H1 (cell line): ENCODE measurements around the gene RAMP3. TPM values are rescaled to one million over a fixed set of nuclear protein-coding genes. Genes with fewer than 3 reads are reported as not detected.

Experiments
- CTCF ChIA-PET: fragments of 300-600 bp; sonication (Branson Sonifier 250); formaldehyde crosslinking; loops from one replicate; lab custom pipeline; 2021; ENCODE audit not compliant: partially characterized antibody; lab: Charles Lee
- POLR2A ChIA-PET: fragments of 300-600 bp; sonication (Branson Sonifier 250); formaldehyde crosslinking; loops from one replicate; lab custom pipeline; 2021; ENCODE audit warnings: inconsistent platforms; ENCODE audit not compliant: partially characterized antibody; lab: Charles Lee
- DNase-seq, 2 experiments: peaks; one replicate each; pipeline versions ENCODE4 v3.0.0 to v3.0.0-alpha.2; 2010 to 2022; ENCODE audit warnings: low spot score in 2 of 2, low read depth in 1 of 2, mixed read lengths in 1 of 2
- FAIRE-seq: peaks from 2 replicates; lab custom pipeline; 2011; peaks lifted over from hg19 to GRCh38; lab: Jason Lieb, UNC
- H2AFZ ChIP-seq: 2 replicates; pipeline ENCODE4 v1.8.1; 2012; ENCODE audit warnings: low read length, inconsistent platforms
- H2AK5ac ChIP-seq: 2 replicates; pipeline ENCODE4 v1.6.1; 2013; ENCODE audit warnings: low read depth, low read length
- H2BK120ac ChIP-seq: replicated peaks from 2 replicates; pipeline ENCODE3; 2013; ENCODE audit warnings: low read depth, low read length, inconsistent platforms
- H2BK12ac ChIP-seq: 2 replicates; pipeline ENCODE4 v1.6.1; 2013; ENCODE audit warnings: low read depth, low read length
- H2BK15ac ChIP-seq: 2 replicates; pipeline ENCODE4 v1.6.1; 2013; ENCODE audit warnings: low read length
- H2BK20ac ChIP-seq: 2 replicates; pipeline ENCODE4 v1.6.1; 2013; ENCODE audit warnings: low read length
- H2BK5ac ChIP-seq: 2 replicates; pipeline ENCODE4 v1.6.1; 2013; ENCODE audit warnings: low read depth, low read length
- H3K14ac ChIP-seq: 2 replicates; pipeline ENCODE4 v1.6.1; 2013; ENCODE audit warnings: inconsistent platforms; ENCODE audit not compliant: insufficient read length
- H3K18ac ChIP-seq: 2 replicates; pipeline ENCODE4 v1.6.1; 2013; ENCODE audit warnings: low read length; ENCODE audit errors: extremely low read depth
- H3K23ac ChIP-seq: 2 replicates; pipeline ENCODE4 v1.6.1; 2013; ENCODE audit warnings: inconsistent platforms; ENCODE audit not compliant: insufficient read length
- H3K23me2 ChIP-seq: 2 replicates; pipeline ENCODE4 v1.6.1; 2013; ENCODE audit warnings: low read depth, low read length
- H3K27ac ChIP-seq: 2 replicates; pipeline ENCODE4 v1.6.1; 2011; ENCODE audit warnings: low read depth, low read length, inconsistent platforms
- H3K27me3 ChIP-seq, 4 experiments: replicated peaks in 1 of 4; 1 replicate in 1 of 4; 2 replicates in 3 of 4; pipeline versions ENCODE4 v1.6.1 to v1.8.1; 2011 to 2013; ENCODE audit warnings: low read length in 3 of 4, mild to moderate bottlenecking in 3 of 4, inconsistent platforms in 2 of 4, mixed read lengths in 2 of 4, moderate library complexity in 1 of 4; ENCODE audit not compliant: control insufficient read depth in 3 of 4, insufficient read depth in 3 of 4; ENCODE audit errors: extremely low read depth in 1 of 4
- H3K36me3 ChIP-seq, 4 experiments: 2 replicates each; pipeline versions ENCODE4 v1.6.1 to v1.8.1; 2011 to 2013; ENCODE audit warnings: mild to moderate bottlenecking in 4 of 4, low read length in 3 of 4, moderate library complexity in 2 of 4, control low read depth in 1 of 4, inconsistent platforms in 1 of 4; ENCODE audit not compliant: insufficient read depth in 4 of 4, control insufficient read depth in 2 of 4
- H3K4ac ChIP-seq: replicated peaks from 2 replicates; pipeline ENCODE3; 2013; ENCODE audit warnings: low read length, low read depth, mixed read lengths, inconsistent platforms; ENCODE audit not compliant: insufficient read length
- H3K4me1 ChIP-seq, 4 experiments: replicated peaks in 1 of 4; 1 replicate in 1 of 4; 2 replicates in 3 of 4; pipeline versions ENCODE4 v1.6.1 to v1.8.1; 2011 to 2013; ENCODE audit warnings: low read length in 3 of 4, inconsistent platforms in 2 of 4, mixed read lengths in 1 of 4; ENCODE audit not compliant: insufficient read depth in 4 of 4, control insufficient read depth in 3 of 4
- H3K4me2 ChIP-seq, 2 experiments: 2 replicates each; pipeline versions ENCODE4 v1.6.1 to v1.8.1; 2011 to 2013; ENCODE audit warnings: low read depth in 2 of 2, low read length in 2 of 2, control low read depth in 1 of 2, inconsistent platforms in 1 of 2, mild to moderate bottlenecking in 1 of 2; ENCODE audit not compliant: insufficient read depth in 1 of 2
- H3K4me3 ChIP-seq, 4 experiments: fragments of 200-600, 300-600 bp in 1 of 4; sonication (generic), shearing (Covaris generic), sonication (Bioruptor Twin) in 1 of 4; 2 replicates each; pipeline versions ENCODE4 v1.5.1 to v1.8.1; 2011 to 2016; ENCODE audit warnings: low read length in 4 of 4, low read depth in 3 of 4, control low read depth in 2 of 4, inconsistent platforms in 2 of 4, mild to moderate bottlenecking in 2 of 4, mixed read lengths in 1 of 4, moderate library complexity in 1 of 4; ENCODE audit not compliant: insufficient read depth in 2 of 4; ENCODE audit errors: extremely low read depth in 1 of 4
- H3K56ac ChIP-seq: replicated peaks from 2 replicates; pipeline ENCODE3; 2013; ENCODE audit warnings: low read depth, mild to moderate bottlenecking, mixed read lengths, low read length, inconsistent platforms; ENCODE audit not compliant: insufficient read length
- H3K79me1 ChIP-seq: 2 replicates; pipeline ENCODE4 v1.6.1; 2013; ENCODE audit warnings: low read depth, low read length, control low read depth
- H3K79me2 ChIP-seq, 2 experiments: 2 replicates each; pipeline versions ENCODE4 v1.6.1 to v1.8.1; 2012 to 2013; ENCODE audit warnings: low read length in 2 of 2, mild to moderate bottlenecking in 2 of 2, inconsistent platforms in 1 of 2; ENCODE audit not compliant: insufficient read depth in 2 of 2, control insufficient read depth in 1 of 2
- H3K9ac ChIP-seq, 4 experiments: replicated peaks in 1 of 4; 1 replicate in 1 of 4; 2 replicates in 3 of 4; pipeline versions ENCODE4 v1.6.1 to v1.8.1; 2011 to 2013; ENCODE audit warnings: low read depth in 3 of 4, low read length in 3 of 4, control low read depth in 2 of 4, mild to moderate bottlenecking in 2 of 4, moderate library complexity in 2 of 4, inconsistent platforms in 1 of 4; ENCODE audit errors: extremely low read depth in 1 of 4
- H3K9me3 ChIP-seq, 2 experiments: 2 replicates each; pipeline versions ENCODE4 v1.6.1 to v1.8.1; 2012 to 2013; ENCODE audit warnings: mild to moderate bottlenecking in 2 of 2, moderate library complexity in 2 of 2, control low read depth in 1 of 2, inconsistent platforms in 1 of 2, low read depth in 1 of 2, low read length in 1 of 2, mixed read lengths in 1 of 2; ENCODE audit not compliant: insufficient read depth in 2 of 2
- H4K20me1 ChIP-seq, 2 experiments: replicated peaks in 1 of 2; 2 replicates each; pipeline versions ENCODE3 to v1.8.1; 2011 to 2013; ENCODE audit warnings: inconsistent platforms in 2 of 2, low read length in 2 of 2, mild to moderate bottlenecking in 1 of 2; ENCODE audit not compliant: insufficient read depth in 2 of 2, control insufficient read depth in 1 of 2
- H4K5ac ChIP-seq: 2 replicates; pipeline ENCODE4 v1.6.1; 2013; ENCODE audit warnings: low read length, low read depth, mixed read lengths, inconsistent platforms; ENCODE audit not compliant: insufficient read length
- H4K8ac ChIP-seq: 2 replicates; pipeline ENCODE4 v1.8.0; 2013; ENCODE audit warnings: mild to moderate bottlenecking, moderate library complexity, low read length, inconsistent platforms; ENCODE audit not compliant: insufficient read depth; ENCODE audit errors: extremely low read depth
- H4K91ac ChIP-seq: replicated peaks from 2 replicates; pipeline ENCODE3; 2013; ENCODE audit warnings: low read length, mixed read lengths, inconsistent platforms; ENCODE audit not compliant: insufficient read length
- CBX8 ChIP-seq: fragments of 300-800, 300-1000 bp; sonication (generic); IDR thresholded peaks from 2 replicates; pipeline ENCODE4 v1.7.1; 2016; ENCODE audit warnings: low read depth, low read length, borderline replicate concordance
- CHD1 ChIP-seq: IDR thresholded peaks from 2 replicates; pipeline ENCODE4 v1.6.1; 2012; ENCODE audit warnings: low read depth, low read length, improper control_type of control experiment
- EP300 ChIP-seq, 2 experiments: IDR thresholded peaks; 1 replicate in 1 of 2; 2 replicates in 1 of 2; pipeline ENCODE4 v1.6.1; 2011 to 2012; ENCODE audit warnings: low read depth in 2 of 2, low read length in 2 of 2, mild to moderate bottlenecking in 2 of 2, borderline replicate concordance in 1 of 2, inconsistent platforms in 1 of 2, moderate library complexity in 1 of 2
- KDM5A ChIP-seq: fragments of 200-600 bp; IDR thresholded peaks from 2 replicates; pipeline ENCODE4 v1.7.1; 2012; ENCODE audit warnings: mild to moderate bottlenecking, low read length, inconsistent platforms, mixed read lengths
- NRF1 ChIP-seq: IDR thresholded peaks from 2 replicates; pipeline ENCODE4 v1.6.1; 2011; ENCODE audit warnings: mild to moderate bottlenecking, low read depth, low read length, improper control_type of control experiment
- POU5F1 ChIP-seq: IDR thresholded peaks from 2 replicates; pipeline ENCODE4 v1.6.1; 2011; ENCODE audit warnings: low read depth, mild to moderate bottlenecking, low read length, moderate library complexity
- SP1 ChIP-seq: IDR thresholded peaks from 2 replicates; pipeline ENCODE4 v1.6.1; 2011; ENCODE audit warnings: low read depth, low read length
- SRF ChIP-seq: IDR thresholded peaks from 2 replicates; pipeline ENCODE4 v1.6.1; 2011; ENCODE audit warnings: mild to moderate bottlenecking, low read depth, low read length, moderate library complexity
- TAF7 ChIP-seq: optimal IDR thresholded peaks from 2 replicates; pipeline ENCODE3; 2011; ENCODE audit warnings: low read depth, mild to moderate bottlenecking, inconsistent platforms, low read length, moderate library complexity, borderline replicate concordance
- TBP ChIP-seq: IDR thresholded peaks from 2 replicates; pipeline ENCODE4 v1.6.1; 2011; ENCODE audit warnings: low read depth, low read length, improper control_type of control experiment
- TEAD4 ChIP-seq: IDR thresholded peaks from 2 replicates; pipeline ENCODE4 v1.6.1; 2012; ENCODE audit warnings: low read depth, low read length, inconsistent platforms, mixed read lengths
- YY1 ChIP-seq: IDR thresholded peaks from 2 replicates; pipeline ENCODE4 v1.6.1; 2011; ENCODE audit warnings: low read depth, mild to moderate bottlenecking, low read length
- ZNF274 ChIP-seq: IDR thresholded peaks from 2 replicates; pipeline ENCODE4 v1.7.0; 2012; ENCODE audit warnings: low read length, borderline replicate concordance; ENCODE audit errors: extremely low read depth
- WGBS, 2 experiments: shearing (Covaris generic) in 1 of 2; methylation state at CpG; one replicate each; pipeline versions ENCODE4 v1.1.6 to v1.1.7; 2013 to 2015; ENCODE audit warnings: low lambda C conversion rate in 2 of 2, mixed read lengths in 2 of 2, inconsistent platforms in 1 of 2, low coverage in 1 of 2, missing lambda C conversion rate in 1 of 2; ENCODE audit not compliant: insufficient replicate concordance in 2 of 2, insufficient coverage in 1 of 2, insufficient read length in 1 of 2; ENCODE audit errors: extremely low coverage in 1 of 2, missing lambda C conversion rate in 1 of 2; 5-methylcytosine and 5-hydroxymethylcytosine counted together
- polyA plus RNA-seq, 7 experiments: library from polyadenylated mRNA; depleted of rRNA in 3 of 7; stranded (reverse) in 5 of 7; unstranded in 2 of 7; fragments of >200 nt in 5 of 7; fragments of 200-250 nt in 2 of 7; gene quantifications; 1 replicate in 5 of 7; 2 replicates in 1 of 7; 4 replicates in 1 of 7; pipeline versions ENCODE4 v1.2.1 to v1.2.3, GENCODE V29; 2011 to 2013; ENCODE audit warnings: missing spikeins in 2 of 7, mixed read lengths in 2 of 7
- total RNA-seq: library from RNA; stranded (reverse); fragmentation: NEBNext Ultra II Directional; extraction: Animal tissue kit (Norgen Biotek cat#: 25700); gene quantifications from 2 replicates; pipeline ENCODE4 v1.2.1, GENCODE V29; 2021

RAMP3 gene
- total and polyA plus RNA-seq, 2 of the 8 experiments (the other 6 are each of a cell fraction or from before 2014, with no cell fraction given): 0.88 to 0.98 TPM

DNA sequence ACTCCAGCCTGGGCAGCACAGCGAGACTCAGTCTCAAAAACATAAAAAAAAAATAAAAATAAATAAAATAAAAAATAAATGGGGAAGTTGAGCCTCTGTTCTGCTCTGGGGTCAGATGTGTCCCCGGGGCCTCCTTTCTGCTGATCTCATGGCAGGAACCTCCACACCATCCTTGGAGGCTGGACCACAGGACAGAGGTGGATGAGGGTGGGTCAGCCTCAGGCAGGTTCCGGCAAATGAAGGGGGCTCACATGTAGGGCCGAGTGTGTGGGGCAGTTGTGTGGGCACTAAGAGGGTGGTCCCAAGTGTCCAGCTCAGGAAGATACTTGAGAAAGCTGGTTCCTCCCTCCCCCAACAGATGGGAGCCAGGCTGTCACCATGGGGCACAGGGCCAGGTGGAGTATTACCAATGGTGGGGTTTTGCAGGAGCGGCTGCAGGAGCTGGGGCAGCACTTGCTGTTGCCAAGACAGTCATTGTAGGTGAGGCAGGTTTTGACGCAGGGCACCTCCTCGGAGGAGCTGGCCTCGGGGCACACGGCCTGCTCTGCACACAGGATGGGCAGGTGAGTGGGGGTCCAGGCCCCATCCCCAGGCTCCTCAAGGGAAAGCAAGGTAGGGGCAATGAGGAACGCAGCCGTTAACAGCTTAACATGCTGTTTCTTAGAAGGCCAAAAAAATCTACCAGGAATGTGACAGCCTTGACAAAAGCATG, 32.2 kb upstream of the RAMP3 start:
- no peaks in the 10 kb centered on the region for H3K36me3 ChIP-seq
- H3K4me3 ChIP-seq: no peak overlapping the region
- no peak overlapping the region for H3K9ac ChIP-seq
- no peak overlapping the region for H2AK5ac ChIP-seq
- no peak overlapping the region for H3K27ac ChIP-seq
- no peak overlapping the region for H2BK20ac ChIP-seq
- H3K79me1 ChIP-seq: no peaks in the 10 kb centered on the region
- peaks cover 0 to 13% (median 10%) of the 10 kb centered on the region in 4 experiments; a peak in 6 of 7 replicates for H3K4me1 ChIP-seq
- H4K8ac ChIP-seq: no peak overlapping the region; the same call in 1 of the 2 replicates
- peak overlapping the region; percentile 29 for H3K4ac ChIP-seq
- peak overlapping the region; percentile 39; the same call in 1 of the 2 replicates for H2BK12ac ChIP-seq
- no peak overlapping the region for H2AFZ ChIP-seq
- H4K20me1 ChIP-seq: no peaks in the 10 kb centered on the region
- no peak overlapping the region; the same call in 1 of the 2 replicates for H3K18ac ChIP-seq
- H2BK15ac ChIP-seq: no peak overlapping the region
- no peak overlapping the region for H2BK5ac ChIP-seq
- 92% methylated on average over 11 of the region's 11 CpGs; no CpG with 5 or more reads in 1 of the 2 experiments for WGBS, 2 experiments
- FAIRE-seq (no peak), DNase-seq (no peak)
- H3K79me2 ChIP-seq: no peaks in the 10 kb centered on the region
- ChIA-PET CTCF (interaction anchor here (0.6 to 5.5 kb wide), 5 partner anchors 8 to 357 kb away, joined by 3 to 39 read pairs (median 4); no protein-coding TSS in a partner anchor), POLR2A (interaction anchor here (1.5 to 6.5 kb wide), 2 partner anchors 11 to 14 kb away, joined by 4 to 43 read pairs; partner anchors contain the start of gene TBRG4)
- H3K9me3 ChIP-seq: no peaks in the 10 kb centered on the region
- H3K23me2 ChIP-seq: no peaks in the 10 kb centered on the region
- no peak overlapping the region for H4K5ac ChIP-seq
- H3K4me2 ChIP-seq: no peak overlapping the region
- peak overlapping the region; percentile 47 for H4K91ac ChIP-seq
- H2BK120ac ChIP-seq: no peak overlapping the region
- H3K56ac ChIP-seq: no peak overlapping the region
- H3K27me3 ChIP-seq: no peaks in the 10 kb centered on the region
- H3K23ac ChIP-seq: no peak overlapping the region
- no peak overlapping the region for H3K14ac ChIP-seq
- TF ChIP-seq SRF (no peak), SP1 (no peak), CBX8 (no peak), NRF1 (no peak), TEAD4 (no peak), ZNF274 (no peak), CHD1 (no peak), TAF7 (no peak), YY1 (no peak), POU5F1 (no peak), EP300 (IDR thresholded peaks at IDR 0.05; ENCODE audit: borderline replicate concordance in 1 of 2, low read depth in 2 of 2, low read length in 2 of 2) (no peak), TBP (no peak), KDM5A (no peak)
